WTC11 (cell line): ENCODE data around the gene UBL5. TPM values are rescaled to one million over a fixed set of nuclear protein-coding genes. Genes with fewer than 3 reads are reported as not detected.
A peak's percentile ranks its signal among the peaks of the same experiment; 100 is the strongest.
"Not testable (repeated sequence)": the region's sequence is repeated elsewhere in the genome, so short reads cannot be mapped to it uniquely, and the experiment has no call there.

Source experiments
- ATAC-seq: fragments of 200-7000 bp; cut with Tn5 transposase; 2 replicates; pipeline ENCODE4 v1.10.0; 2021; ENCODE audit warnings: mild to moderate bottlenecking, moderate library complexity
- CTCF ChIA-PET: fragments of 300-600 bp; sonication (Branson Sonifier 250); formaldehyde crosslinking; loops from one replicate; lab custom pipeline; 2021; ENCODE audit warnings: antibody characterized with exemption; lab: Charles Lee
- POLR2A ChIA-PET: fragments of 350-600 bp; sonication (Branson Sonifier 250); formaldehyde crosslinking; loops from one replicate; lab custom pipeline; 2021; ENCODE audit warnings: antibody characterized with exemption; lab: Charles Lee
- DNase-seq: peaks from one replicate; pipeline ENCODE4 v3.0.0; 2021; ENCODE audit warnings: low spot score
- H3K27ac Mint-ChIP-seq: 2 replicates; pipeline ENCODE4 v1.8.0; 2021; ENCODE audit warnings: mixed read lengths
- H3K27me3 Mint-ChIP-seq: 2 replicates; pipeline ENCODE4 v1.8.0; 2021; ENCODE audit warnings: low read depth, mild to moderate bottlenecking, moderate library complexity, mixed read lengths
- H3K36me3 Mint-ChIP-seq: 2 replicates; pipeline ENCODE4 v1.8.0; 2021; ENCODE audit warnings: mixed read lengths
- H3K4me1 Mint-ChIP-seq: 2 replicates; pipeline ENCODE4 v1.8.0; 2022; ENCODE audit warnings: mixed read lengths
- H3K4me3 Mint-ChIP-seq: 2 replicates; pipeline ENCODE4 v1.8.0; 2021; ENCODE audit warnings: mild to moderate bottlenecking, moderate library complexity, mixed read lengths
- H3K9me3 Mint-ChIP-seq: 2 replicates; pipeline ENCODE4 v1.8.0; 2021; ENCODE audit warnings: mixed read lengths
- KAT7 ChIP-seq: sonication (generic); formaldehyde crosslinking; IDR thresholded peaks from 2 replicates; pipeline ENCODE4 v1.8.1; 2023; ENCODE audit warnings: missing genetic modification reagents, mild to moderate bottlenecking, borderline replicate concordance
- OVOL2 ChIP-seq: fragments of 250-450 bp; sonication (Bioruptor Pico); IDR thresholded peaks from 2 replicates; pipeline ENCODE4 v1.9.0; 2021; ENCODE audit warnings: mild to moderate bottlenecking, borderline replicate concordance
- SP1 ChIP-seq: sonication (generic); formaldehyde crosslinking; conservative IDR thresholded peaks from 2 replicates; pipeline ENCODE4 v1.8.1; 2022; ENCODE audit warnings: missing genetic modification reagents
- total RNA-seq: library from RNA; stranded (reverse); gene quantifications from 3 replicates; pipeline ENCODE4 v1.2.3, GENCODE V29; 2021
- TF ChIP-seq, protein P1 (sequence below): sonication (generic); formaldehyde crosslinking; IDR thresholded peaks from 2 replicates; pipeline ENCODE4 v1.8.1; 2023; ENCODE audit warnings: mild to moderate bottlenecking, missing genetic modification reagents, borderline replicate concordance
- TF ChIP-seq, protein P2 (sequence below): sonication (generic); formaldehyde crosslinking; conservative IDR thresholded peaks from 2 replicates; pipeline ENCODE4 v1.8.1; 2023; ENCODE audit warnings: mild to moderate bottlenecking, low read depth, missing genetic modification reagents, moderate library complexity
- TF ChIP-seq, protein P3 (sequence below): sonication (generic); formaldehyde crosslinking; IDR thresholded peaks from 2 replicates; pipeline ENCODE4 v1.8.0; 2022; ENCODE audit warnings: mild to moderate bottlenecking, missing genetic modification reagents
- TF ChIP-seq, protein P4 (sequence below): sonication (generic); formaldehyde crosslinking; IDR thresholded peaks from 2 replicates; pipeline ENCODE4 v1.8.0; 2023; ENCODE audit warnings: missing genetic modification reagents, mild to moderate bottlenecking, borderline replicate concordance

Gene UBL5
- total RNA-seq, 1 experiment from 2014 or later, result 402 TPM

DNA sequence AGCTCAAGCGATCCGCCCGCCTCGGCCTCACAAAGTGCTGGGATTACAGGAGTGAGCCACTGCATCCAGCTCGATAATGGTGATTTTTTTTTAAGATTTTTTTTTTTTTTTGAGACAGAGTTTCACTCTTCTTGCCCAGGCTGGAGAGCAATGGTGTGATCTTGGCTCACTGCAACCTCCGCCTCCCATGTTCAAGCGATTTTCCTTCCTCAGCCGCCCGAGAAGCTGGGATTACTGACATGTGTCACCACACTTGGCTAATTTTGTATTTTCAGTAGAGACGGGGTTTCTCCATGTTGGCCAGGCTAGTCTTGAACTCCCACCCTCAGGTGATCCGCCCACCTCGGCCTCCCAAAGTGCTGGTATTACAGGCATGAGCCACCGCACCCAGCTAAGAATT lies 39.1 kb upstream of the UBL5 start:
- peaks cover 50% of the 10 kb centered on the region for H3K4me1 Mint-ChIP-seq
- ChIA-PET POLR2A (interaction anchor here (0.7 kb wide), 1 partner anchor 37 kb away, joined by 3 read pairs; no protein-coding TSS in a partner anchor), CTCF (interaction anchor here (1.0 to 1.4 kb wide), 2 partner anchors 155 to 163 kb away, joined by 3 to 7 read pairs; no protein-coding TSS in a partner anchor)

DNA sequence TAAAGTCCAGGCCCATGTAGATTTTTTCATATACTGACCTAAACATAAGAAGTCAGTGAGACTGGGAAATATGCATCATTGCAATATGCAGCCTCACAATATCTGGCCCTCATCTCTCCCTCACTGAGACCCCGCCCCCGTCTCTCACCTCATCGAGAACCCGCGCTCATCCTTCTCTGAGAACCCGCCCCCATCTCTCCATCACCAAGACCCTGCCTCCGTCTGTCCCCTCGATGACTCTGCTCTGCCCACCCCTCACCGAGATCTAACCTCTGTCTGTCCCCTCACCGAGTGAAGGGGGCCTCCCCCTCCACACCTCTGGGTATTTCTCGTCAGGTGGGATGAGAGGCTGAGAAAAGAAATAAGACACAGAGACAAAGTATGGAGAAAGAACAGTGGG lies 38.7 kb upstream of the UBL5 start:
- Mint-ChIP-seq H3K27ac (peak overlapping the region; percentile 93), H3K4me3 (no peak overlapping the region), H3K9me3 (no peaks in the 10 kb centered on the region), H3K4me1 (peaks cover 51% of the 10 kb centered on the region), H3K36me3 (peaks cover 2% of the 10 kb centered on the region; the same call in 1 of the 2 replicates), H3K27me3 (no peaks in the 10 kb centered on the region)
- ChIA-PET POLR2A (no interaction called here), CTCF (interaction anchor here (1.0 to 1.4 kb wide), 2 partner anchors 154 to 163 kb away, joined by 3 to 7 read pairs; no protein-coding TSS in a partner anchor)
- ATAC-seq (no peak), DNase-seq (peak; percentile 41)
- no peak for TF ChIP-seq KAT7
- TF ChIP-seq, protein P1, sequence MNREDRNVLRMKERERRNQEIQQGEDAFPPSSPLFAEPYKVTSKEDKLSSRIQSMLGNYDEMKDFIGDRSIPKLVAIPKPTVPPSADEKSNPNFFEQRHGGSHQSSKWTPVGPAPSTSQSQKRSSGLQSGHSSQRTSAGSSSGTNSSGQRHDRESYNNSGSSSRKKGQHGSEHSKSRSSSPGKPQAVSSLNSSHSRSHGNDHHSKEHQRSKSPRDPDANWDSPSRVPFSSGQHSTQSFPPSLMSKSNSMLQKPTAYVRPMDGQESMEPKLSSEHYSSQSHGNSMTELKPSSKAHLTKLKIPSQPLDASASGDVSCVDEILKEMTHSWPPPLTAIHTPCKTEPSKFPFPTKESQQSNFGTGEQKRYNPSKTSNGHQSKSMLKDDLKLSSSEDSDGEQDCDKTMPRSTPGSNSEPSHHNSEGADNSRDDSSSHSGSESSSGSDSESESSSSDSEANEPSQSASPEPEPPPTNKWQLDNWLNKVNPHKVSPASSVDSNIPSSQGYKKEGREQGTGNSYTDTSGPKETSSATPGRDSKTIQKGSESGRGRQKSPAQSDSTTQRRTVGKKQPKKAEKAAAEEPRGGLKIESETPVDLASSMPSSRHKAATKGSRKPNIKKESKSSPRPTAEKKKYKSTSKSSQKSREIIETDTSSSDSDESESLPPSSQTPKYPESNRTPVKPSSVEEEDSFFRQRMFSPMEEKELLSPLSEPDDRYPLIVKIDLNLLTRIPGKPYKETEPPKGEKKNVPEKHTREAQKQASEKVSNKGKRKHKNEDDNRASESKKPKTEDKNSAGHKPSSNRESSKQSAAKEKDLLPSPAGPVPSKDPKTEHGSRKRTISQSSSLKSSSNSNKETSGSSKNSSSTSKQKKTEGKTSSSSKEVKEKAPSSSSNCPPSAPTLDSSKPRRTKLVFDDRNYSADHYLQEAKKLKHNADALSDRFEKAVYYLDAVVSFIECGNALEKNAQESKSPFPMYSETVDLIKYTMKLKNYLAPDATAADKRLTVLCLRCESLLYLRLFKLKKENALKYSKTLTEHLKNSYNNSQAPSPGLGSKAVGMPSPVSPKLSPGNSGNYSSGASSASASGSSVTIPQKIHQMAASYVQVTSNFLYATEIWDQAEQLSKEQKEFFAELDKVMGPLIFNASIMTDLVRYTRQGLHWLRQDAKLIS (CRISPR knock-in tag), result no peak
- TF ChIP-seq, protein P2, sequence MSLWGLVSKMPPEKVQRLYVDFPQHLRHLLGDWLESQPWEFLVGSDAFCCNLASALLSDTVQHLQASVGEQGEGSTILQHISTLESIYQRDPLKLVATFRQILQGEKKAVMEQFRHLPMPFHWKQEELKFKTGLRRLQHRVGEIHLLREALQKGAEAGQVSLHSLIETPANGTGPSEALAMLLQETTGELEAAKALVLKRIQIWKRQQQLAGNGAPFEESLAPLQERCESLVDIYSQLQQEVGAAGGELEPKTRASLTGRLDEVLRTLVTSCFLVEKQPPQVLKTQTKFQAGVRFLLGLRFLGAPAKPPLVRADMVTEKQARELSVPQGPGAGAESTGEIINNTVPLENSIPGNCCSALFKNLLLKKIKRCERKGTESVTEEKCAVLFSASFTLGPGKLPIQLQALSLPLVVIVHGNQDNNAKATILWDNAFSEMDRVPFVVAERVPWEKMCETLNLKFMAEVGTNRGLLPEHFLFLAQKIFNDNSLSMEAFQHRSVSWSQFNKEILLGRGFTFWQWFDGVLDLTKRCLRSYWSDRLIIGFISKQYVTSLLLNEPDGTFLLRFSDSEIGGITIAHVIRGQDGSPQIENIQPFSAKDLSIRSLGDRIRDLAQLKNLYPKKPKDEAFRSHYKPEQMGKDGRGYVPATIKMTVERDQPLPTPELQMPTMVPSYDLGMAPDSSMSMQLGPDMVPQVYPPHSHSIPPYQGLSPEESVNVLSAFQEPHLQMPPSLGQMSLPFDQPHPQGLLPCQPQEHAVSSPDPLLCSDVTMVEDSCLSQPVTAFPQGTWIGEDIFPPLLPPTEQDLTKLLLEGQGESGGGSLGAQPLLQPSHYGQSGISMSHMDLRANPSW (CRISPR knock-in tag), result no peak
- TF ChIP-seq, protein P3, sequence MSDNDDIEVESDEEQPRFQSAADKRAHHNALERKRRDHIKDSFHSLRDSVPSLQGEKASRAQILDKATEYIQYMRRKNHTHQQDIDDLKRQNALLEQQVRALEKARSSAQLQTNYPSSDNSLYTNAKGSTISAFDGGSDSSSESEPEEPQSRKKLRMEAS (CRISPR knock-in tag), result no peak

More for the DNA sequence above, 39.1 kb upstream of the UBL5 start:
- DNase-seq, H3K9me3 Mint-ChIP-seq, H3K4me3 Mint-ChIP-seq, H3K36me3 Mint-ChIP-seq, H3K27me3 Mint-ChIP-seq, H3K27ac Mint-ChIP-seq, ATAC-seq: not testable (repeated sequence)

DNA sequence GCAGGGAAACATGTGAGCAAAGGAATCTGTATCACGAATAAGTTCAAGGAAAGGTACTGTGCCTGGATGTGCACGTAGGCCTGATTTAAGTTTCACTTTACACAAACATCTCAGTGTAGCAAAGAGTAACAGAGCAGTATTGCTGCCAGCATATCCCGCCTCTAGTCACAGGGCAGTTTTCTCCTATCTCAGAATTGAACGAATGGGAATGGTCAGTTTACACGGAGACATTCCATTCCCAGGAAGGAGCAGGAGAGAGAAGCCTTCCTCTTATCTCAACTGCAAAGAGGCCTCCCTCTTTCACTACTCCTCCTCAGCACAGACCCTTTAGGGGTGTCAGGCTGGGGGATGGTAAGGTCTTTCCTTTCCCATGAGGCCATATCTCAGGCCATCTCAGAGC lies 38.1 kb upstream of the UBL5 start:
- H3K4me3 Mint-ChIP-seq, H3K9me3 Mint-ChIP-seq, DNase-seq, H3K36me3 Mint-ChIP-seq, CTCF ChIA-PET, ATAC-seq, POLR2A ChIA-PET, H3K27me3 Mint-ChIP-seq: not testable (repeated sequence)
- Mint-ChIP-seq H3K4me1 (peaks cover 46% of the 10 kb centered on the region), H3K27ac (peak overlapping the region; percentile 93)

DNA sequence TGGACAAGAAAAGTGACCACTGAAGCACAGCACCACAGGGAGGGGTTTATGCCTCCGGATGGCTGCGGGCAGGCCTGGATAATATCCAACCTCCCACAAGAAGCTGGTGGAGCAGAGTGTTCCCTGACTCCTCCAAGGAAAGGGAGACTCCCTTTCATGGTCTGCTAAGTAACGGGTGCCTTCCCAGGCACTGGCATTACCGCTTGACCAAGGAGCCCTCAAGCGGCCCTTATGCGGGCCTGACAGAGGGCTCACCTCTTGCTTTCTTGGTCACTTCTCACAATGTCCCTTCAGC lies 36.7 kb upstream of the UBL5 start:
- Mint-ChIP-seq H3K4me1 (peaks cover 41% of the 10 kb centered on the region), H3K4me3 (peak overlapping the region; percentile 68)
- ChIA-PET CTCF (interaction anchor here (0.6 to 0.7 kb wide), 3 partner anchors 53 to 168 kb away, joined by 3 to 8 read pairs (median 6); no protein-coding TSS in a partner anchor), POLR2A (interaction anchor here (0.6 kb wide), 1 partner anchor 165 kb away, joined by 4 read pairs; no protein-coding TSS in a partner anchor)
- not testable (repeated sequence) for ATAC-seq, H3K36me3 Mint-ChIP-seq, H3K9me3 Mint-ChIP-seq, H3K27ac Mint-ChIP-seq, DNase-seq, H3K27me3 Mint-ChIP-seq

DNA sequence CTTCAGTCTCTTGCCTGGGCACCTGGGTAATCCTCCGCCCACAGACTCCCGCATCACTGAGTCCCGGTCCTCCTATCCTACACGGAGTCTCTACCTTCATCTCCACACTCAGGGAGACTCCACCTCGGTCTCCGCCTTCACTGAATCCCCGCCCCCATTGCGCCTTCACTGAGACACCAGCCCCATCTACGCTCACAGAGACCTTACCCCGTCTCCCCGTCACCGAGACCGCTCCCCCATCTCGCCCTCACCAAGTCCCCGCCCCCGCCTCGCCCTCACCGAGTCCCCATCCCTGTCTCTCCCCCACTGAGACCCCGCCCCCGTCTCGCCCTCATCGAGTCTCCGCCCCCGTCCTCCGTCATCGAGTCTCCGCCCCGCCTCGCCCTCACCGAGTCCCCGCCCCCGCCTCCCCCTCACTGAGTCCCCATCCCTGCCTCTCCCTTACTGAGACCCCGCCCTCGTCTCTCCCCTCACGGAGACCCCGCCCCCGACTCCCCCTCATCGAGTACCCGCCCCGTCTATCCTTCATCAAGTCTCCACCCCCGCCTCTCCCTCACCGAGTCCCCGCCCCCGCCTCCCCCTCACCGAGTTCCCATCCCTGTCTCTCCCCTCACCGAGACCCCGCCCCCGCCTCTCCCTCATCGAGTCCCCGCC lies 36.0 kb upstream of the UBL5 start:
- CTCF ChIA-PET, result interaction anchor here (0.6 kb wide), 1 partner anchor 116 kb away, joined by 3 read pairs; no protein-coding TSS in a partner anchor
- H3K27ac Mint-ChIP-seq, result peak overlapping the region; percentile 95

More for the DNA sequence above, 36.0 kb upstream of the UBL5 start:
- Mint-ChIP-seq H3K4me1 (peaks cover 41% of the 10 kb centered on the region), H3K27me3 (no peaks in the 10 kb centered on the region), H3K36me3 (peaks cover 2% of the 10 kb centered on the region; the same call in 1 of the 2 replicates), H3K9me3 (no peaks in the 10 kb centered on the region), H3K4me3 (peak overlapping the region; percentile 91)
- POLR2A ChIA-PET, result no interaction called here
- DNase-seq (peak; percentile 98), ATAC-seq (peak; percentile 66)
- TF ChIP-seq OVOL2 (CRISPR knock-in tag), result no peak
- TF ChIP-seq, protein P4, sequence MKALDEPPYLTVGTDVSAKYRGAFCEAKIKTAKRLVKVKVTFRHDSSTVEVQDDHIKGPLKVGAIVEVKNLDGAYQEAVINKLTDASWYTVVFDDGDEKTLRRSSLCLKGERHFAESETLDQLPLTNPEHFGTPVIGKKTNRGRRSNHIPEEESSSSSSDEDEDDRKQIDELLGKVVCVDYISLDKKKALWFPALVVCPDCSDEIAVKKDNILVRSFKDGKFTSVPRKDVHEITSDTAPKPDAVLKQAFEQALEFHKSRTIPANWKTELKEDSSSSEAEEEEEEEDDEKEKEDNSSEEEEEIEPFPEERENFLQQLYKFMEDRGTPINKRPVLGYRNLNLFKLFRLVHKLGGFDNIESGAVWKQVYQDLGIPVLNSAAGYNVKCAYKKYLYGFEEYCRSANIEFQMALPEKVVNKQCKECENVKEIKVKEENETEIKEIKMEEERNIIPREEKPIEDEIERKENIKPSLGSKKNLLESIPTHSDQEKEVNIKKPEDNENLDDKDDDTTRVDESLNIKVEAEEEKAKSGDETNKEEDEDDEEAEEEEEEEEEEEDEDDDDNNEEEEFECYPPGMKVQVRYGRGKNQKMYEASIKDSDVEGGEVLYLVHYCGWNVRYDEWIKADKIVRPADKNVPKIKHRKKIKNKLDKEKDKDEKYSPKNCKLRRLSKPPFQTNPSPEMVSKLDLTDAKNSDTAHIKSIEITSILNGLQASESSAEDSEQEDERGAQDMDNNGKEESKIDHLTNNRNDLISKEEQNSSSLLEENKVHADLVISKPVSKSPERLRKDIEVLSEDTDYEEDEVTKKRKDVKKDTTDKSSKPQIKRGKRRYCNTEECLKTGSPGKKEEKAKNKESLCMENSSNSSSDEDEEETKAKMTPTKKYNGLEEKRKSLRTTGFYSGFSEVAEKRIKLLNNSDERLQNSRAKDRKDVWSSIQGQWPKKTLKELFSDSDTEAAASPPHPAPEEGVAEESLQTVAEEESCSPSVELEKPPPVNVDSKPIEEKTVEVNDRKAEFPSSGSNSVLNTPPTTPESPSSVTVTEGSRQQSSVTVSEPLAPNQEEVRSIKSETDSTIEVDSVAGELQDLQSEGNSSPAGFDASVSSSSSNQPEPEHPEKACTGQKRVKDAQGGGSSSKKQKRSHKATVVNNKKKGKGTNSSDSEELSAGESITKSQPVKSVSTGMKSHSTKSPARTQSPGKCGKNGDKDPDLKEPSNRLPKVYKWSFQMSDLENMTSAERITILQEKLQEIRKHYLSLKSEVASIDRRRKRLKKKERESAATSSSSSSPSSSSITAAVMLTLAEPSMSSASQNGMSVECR, result no peak
- peak; percentile 74 for TF ChIP-seq SP1
